ENCODE results near the gene CAMKMT. TPM values are rescaled to one million over a fixed set of nuclear protein-coding genes. Genes with fewer than 3 reads are reported as not detected.

The CAMKMT gene
- total RNA-seq, 4 donors from 2014 or later: 4.5 to 57.9 (median 15.4) TPM

DNA sequence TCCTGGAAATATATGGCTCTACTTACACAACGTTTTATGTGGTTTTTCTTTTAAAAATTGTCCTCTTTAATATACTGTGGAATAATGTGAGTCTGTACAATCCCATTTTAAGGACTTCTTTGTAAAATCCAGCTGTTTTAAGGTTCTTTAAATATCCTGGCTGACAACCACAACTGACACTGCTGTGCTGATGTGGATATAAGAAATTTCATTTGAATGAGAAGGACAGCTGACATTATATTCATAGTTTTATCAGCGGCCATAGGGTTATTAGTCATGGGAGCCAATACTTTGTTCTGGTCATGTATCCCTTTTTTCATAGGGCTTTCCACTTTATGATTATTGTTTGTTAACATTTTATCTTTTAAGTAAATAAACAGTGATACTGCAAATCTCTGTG, 169.5 kb downstream of the CAMKMT start:
- intact Hi-C loops (cut with DNase I; ENCODE audit: low total_unique reads) (no loop called here), in situ Hi-C loops (cut with MboI; ENCODE audit: low pct_ligation_motif_present in 1 of 4, low pct_unique_long_range_greater_than_20kb in 1 of 4, low sequenced_read_pairs in 3 of 4) (no loop called here)
- H3K36me3 ChIP-seq: no peaks in the 10 kb centered on the region
- no peaks in the 10 kb centered on the region for H3K27me3 ChIP-seq
- 69 to 71% methylated on average over 2 of the region's 2 CpGs for WGBS, 2 donors (ENCODE audit: low coverage in 1 of 2)
- H3K4me1 ChIP-seq: no peaks in the 10 kb centered on the region
- no peak overlapping the region for H3K27ac ChIP-seq
- H3K9me3 ChIP-seq: no peaks in the 10 kb centered on the region
- H3K4me3 ChIP-seq: no peak overlapping the region
- no peak for DNase-seq
- TF ChIP-seq POLR2AphosphoS5 (IDR thresholded peaks at IDR 0.05): no peak
- TF ChIP-seq, protein P1, sequence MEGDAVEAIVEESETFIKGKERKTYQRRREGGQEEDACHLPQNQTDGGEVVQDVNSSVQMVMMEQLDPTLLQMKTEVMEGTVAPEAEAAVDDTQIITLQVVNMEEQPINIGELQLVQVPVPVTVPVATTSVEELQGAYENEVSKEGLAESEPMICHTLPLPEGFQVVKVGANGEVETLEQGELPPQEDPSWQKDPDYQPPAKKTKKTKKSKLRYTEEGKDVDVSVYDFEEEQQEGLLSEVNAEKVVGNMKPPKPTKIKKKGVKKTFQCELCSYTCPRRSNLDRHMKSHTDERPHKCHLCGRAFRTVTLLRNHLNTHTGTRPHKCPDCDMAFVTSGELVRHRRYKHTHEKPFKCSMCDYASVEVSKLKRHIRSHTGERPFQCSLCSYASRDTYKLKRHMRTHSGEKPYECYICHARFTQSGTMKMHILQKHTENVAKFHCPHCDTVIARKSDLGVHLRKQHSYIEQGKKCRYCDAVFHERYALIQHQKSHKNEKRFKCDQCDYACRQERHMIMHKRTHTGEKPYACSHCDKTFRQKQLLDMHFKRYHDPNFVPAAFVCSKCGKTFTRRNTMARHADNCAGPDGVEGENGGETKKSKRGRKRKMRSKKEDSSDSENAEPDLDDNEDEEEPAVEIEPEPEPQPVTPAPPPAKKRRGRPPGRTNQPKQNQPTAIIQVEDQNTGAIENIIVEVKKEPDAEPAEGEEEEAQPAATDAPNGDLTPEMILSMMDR (IDR thresholded peaks at IDR 0.05): no peak
- no peak for TF ChIP-seq EP300 (IDR thresholded peaks at IDR 0.05; ENCODE audit: low read depth)
- no peak for TF ChIP-seq POLR2A (IDR thresholded peaks at IDR 0.05)

DNA sequence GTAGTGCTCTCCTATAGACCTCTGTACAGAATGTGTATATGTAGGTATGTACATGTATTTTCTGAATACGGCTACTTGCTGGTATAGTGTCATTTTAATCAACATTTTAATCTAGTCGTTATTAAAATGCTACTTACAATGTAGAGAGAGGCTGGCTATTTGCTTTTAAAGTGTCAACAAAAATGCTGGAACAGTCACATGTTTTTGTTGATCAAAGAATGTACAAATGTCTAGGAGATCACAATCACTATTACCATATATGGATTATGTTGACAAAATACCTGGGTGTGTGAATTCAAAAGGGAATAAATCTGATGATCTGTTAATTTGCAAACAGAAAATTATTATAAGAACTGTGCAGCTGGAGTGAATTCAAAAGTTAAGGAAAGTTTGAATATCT, 170.3 kb downstream of the CAMKMT start:
- 91 to 96% methylated on average over 2 of the region's 2 CpGs for WGBS, 2 donors (ENCODE audit: low coverage in 1 of 2)
- Histone ChIP-seq H3K9me3 (no peaks in the 10 kb centered on the region), H3K4me1 (no peaks in the 10 kb centered on the region), H3K27me3 (no peaks in the 10 kb centered on the region), H3K36me3 (no peaks in the 10 kb centered on the region), H3K27ac (no peak overlapping the region), H3K4me3 (no peak overlapping the region)
- in situ Hi-C loops (cut with MboI; ENCODE audit: low pct_ligation_motif_present in 1 of 4, low pct_unique_long_range_greater_than_20kb in 1 of 4, low sequenced_read_pairs in 3 of 4): no loop called here
- no peak for DNase-seq
- TF ChIP-seq POLR2AphosphoS5 (IDR thresholded peaks at IDR 0.05) (no peak), POLR2A (IDR thresholded peaks at IDR 0.05) (no peak), EP300 (IDR thresholded peaks at IDR 0.05; ENCODE audit: low read depth) (no peak)
- TF ChIP-seq, protein P1 (IDR thresholded peaks at IDR 0.05): no peak
- intact Hi-C loops (cut with DNase I; ENCODE audit: low total_unique reads): no loop called here

DNA sequence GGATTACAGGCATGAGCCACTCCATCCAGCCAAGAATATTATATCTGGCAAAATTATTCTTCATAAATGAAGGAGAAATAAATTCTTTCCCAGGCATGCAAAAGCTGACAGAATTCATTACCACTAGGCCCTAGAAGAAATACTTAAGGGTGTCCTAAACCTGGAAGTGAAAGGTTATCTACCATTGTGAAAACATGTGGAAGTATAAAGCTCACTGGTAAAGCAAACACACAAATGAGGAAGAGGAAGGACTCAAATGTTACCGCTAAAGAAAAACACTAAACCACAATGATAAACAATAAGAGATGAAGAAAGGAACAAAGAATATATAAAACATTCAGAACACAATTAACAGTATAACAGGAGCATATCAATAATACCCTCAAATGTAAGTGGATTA, 171.8 kb downstream of the CAMKMT start:
- TF ChIP-seq, protein P1 (IDR thresholded peaks at IDR 0.05): no peak
- TF ChIP-seq POLR2AphosphoS5 (IDR thresholded peaks at IDR 0.05) (no peak), POLR2A (IDR thresholded peaks at IDR 0.05) (no peak), EP300 (IDR thresholded peaks at IDR 0.05; ENCODE audit: low read depth) (no peak)
- Histone ChIP-seq H3K4me3 (no peak overlapping the region), H3K27me3 (no peaks in the 10 kb centered on the region), H3K9me3 (no peaks in the 10 kb centered on the region), H3K4me1 (no peaks in the 10 kb centered on the region), H3K27ac (no peak overlapping the region), H3K36me3 (no peaks in the 10 kb centered on the region)
- in situ Hi-C loops (cut with MboI; ENCODE audit: low pct_ligation_motif_present in 1 of 4, low pct_unique_long_range_greater_than_20kb in 1 of 4, low sequenced_read_pairs in 3 of 4): no loop called here
- DNase-seq: no peak
- WGBS, 2 donors (ENCODE audit: low coverage in 1 of 2): 82% methylated on average over 1 of the region's 1 CpG; no CpG with 5 or more reads in 1 of the 2 donors
- intact Hi-C loops (cut with DNase I; ENCODE audit: low total_unique reads): no loop called here

DNA sequence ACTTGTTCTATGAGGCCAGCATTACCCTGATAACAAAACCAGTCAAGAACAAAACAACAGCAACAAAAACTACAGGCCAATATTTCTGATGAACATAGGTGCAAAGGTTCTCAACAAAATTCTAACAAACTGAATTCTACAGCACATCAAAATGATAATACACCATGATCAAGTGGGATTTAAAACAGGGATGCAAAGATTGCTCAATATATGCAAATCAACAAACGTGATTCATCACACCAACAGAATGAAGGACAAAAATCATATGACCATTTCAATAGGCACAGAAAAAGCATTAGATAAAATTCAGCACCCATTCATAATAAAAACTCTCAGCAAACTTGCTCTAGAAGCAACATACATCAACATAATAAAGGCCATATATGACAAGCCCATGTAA, 173.6 kb downstream of the CAMKMT start:
- no peak for DNase-seq
- intact Hi-C loops (cut with DNase I; ENCODE audit: low total_unique reads) (no loop called here), in situ Hi-C loops (cut with MboI; ENCODE audit: low pct_ligation_motif_present in 1 of 4, low pct_unique_long_range_greater_than_20kb in 1 of 4, low sequenced_read_pairs in 3 of 4) (no loop called here)
- Histone ChIP-seq H3K36me3 (no peaks in the 10 kb centered on the region), H3K9me3 (no peaks in the 10 kb centered on the region), H3K4me3 (no peak overlapping the region), H3K4me1 (no peaks in the 10 kb centered on the region), H3K27me3 (no peaks in the 10 kb centered on the region), H3K27ac (no peak overlapping the region)
- TF ChIP-seq POLR2AphosphoS5 (IDR thresholded peaks at IDR 0.05) (no peak), EP300 (IDR thresholded peaks at IDR 0.05; ENCODE audit: low read depth) (no peak), POLR2A (IDR thresholded peaks at IDR 0.05) (no peak)
- TF ChIP-seq, protein P1 (IDR thresholded peaks at IDR 0.05): no peak
- WGBS, 2 donors (ENCODE audit: low coverage in 1 of 2): 75 to 89% methylated on average over 1 of the region's 1 CpG

All from transverse colon (tissue), 4 donors.